A549 (cell line): ENCODE data around the gene ATP11A. TPM values are rescaled to one million over a fixed set of nuclear protein-coding genes. Genes with fewer than 3 reads are reported as not detected.

Experiments
- ATAC-seq, 2 experiments: fragments of 200-7000 bp in 1 of 2; fragments of >200 bp in 1 of 2; cut with Nextera tagmentation in 1 of 2; cut with Tn5 transposase in 1 of 2; 3 replicates each; pipeline versions ENCODE4 v1.8.0 to v1.9.1; 2018 to 2020; ENCODE audit warnings: mild to moderate bottlenecking in 1 of 2, moderate library complexity in 1 of 2
- CTCF ChIA-PET: fragments of 300-600 bp; sonication (Branson Sonifier 250); formaldehyde crosslinking; extraction: SDS; loops from one replicate; lab custom pipeline; 2021; ENCODE audit warnings: antibody characterized with exemption, inconsistent platforms; lab: Yijun Ruan, JAX
- POLR2A ChIA-PET: fragments of 350-600 bp; formaldehyde crosslinking; extraction: SDS; loops from one replicate; lab custom pipeline; 2021; ENCODE audit warnings: antibody characterized with exemption, inconsistent platforms; lab: Yijun Ruan, JAX
- DNase-seq, 2 experiments: peaks; one replicate each; pipeline versions ENCODE4 v3.0.0 to v3.0.0-alpha.2; 2011 to 2016; ENCODE audit warnings: low read depth in 1 of 2, low spot score in 1 of 2
- FAIRE-seq: peaks from 2 replicates; lab custom pipeline; 2011; peaks lifted over from hg19 to GRCh38; lab: Jason Lieb, UNC
- H3K27ac ChIP-seq, 2 experiments: fragments of >200 bp; sonication (Bioruptor Twin); formaldehyde crosslinking; 3 replicates each; pipeline ENCODE4 v1.5.1; 2016 to 2017
- H3K4me1 ChIP-seq: fragments of >200 bp; sonication (Bioruptor Twin); formaldehyde crosslinking; 3 replicates; pipeline ENCODE4 v1.6.1; 2016
- H3K4me2 ChIP-seq: fragments of >200 bp; sonication (Bioruptor Twin); formaldehyde crosslinking; 3 replicates; pipeline ENCODE4 v1.6.1; 2016
- H3K4me3 ChIP-seq: fragments of >200 bp; sonication (Bioruptor Twin); formaldehyde crosslinking; 3 replicates; pipeline ENCODE4 v1.5.1; 2016
- H3K9me3 ChIP-seq: fragments of >200 bp; sonication (Bioruptor Twin); formaldehyde crosslinking; 3 replicates; pipeline ENCODE4 v1.6.1; 2016
- BHLHE40 ChIP-seq: IDR thresholded peaks from 2 replicates; pipeline ENCODE4 v1.6.1; 2012; ENCODE audit warnings: low read depth, low read length, inconsistent platforms
- CBX8 ChIP-seq: fragments of 200-600 bp; sonication (generic); IDR thresholded peaks from 2 replicates; pipeline ENCODE4 v1.6.1; 2016
- EHMT2 ChIP-seq: fragments of 200-600 bp; sonication (generic); IDR thresholded peaks from 2 replicates; pipeline ENCODE4 v1.6.1; 2016; ENCODE audit warnings: antibody characterized with exemption, low read depth, mild to moderate bottlenecking, moderate library complexity
- EP300 ChIP-seq, 2 experiments: fragments of >200 bp; sonication (Bioruptor Twin); formaldehyde crosslinking; IDR thresholded peaks; 2 replicates in 1 of 2; 3 replicates in 1 of 2; pipeline ENCODE4 v1.6.1; 2016 to 2017
- FOXS1 ChIP-seq: fragments of 250-450 bp; sonication (Bioruptor Pico); IDR thresholded peaks from 2 replicates; pipeline ENCODE4 v1.5.0; 2020; ENCODE audit warnings: mild to moderate bottlenecking, moderate library complexity
- GATA3 ChIP-seq: IDR thresholded peaks from 2 replicates; pipeline ENCODE4 v1.6.1; 2012; ENCODE audit warnings: borderline replicate concordance
- HES2 ChIP-seq: fragments of >200 bp; sonication (Bioruptor Twin); formaldehyde crosslinking; IDR thresholded peaks from 2 replicates; pipeline ENCODE4 v1.6.1; 2016
- HEYL ChIP-seq: fragments of 250-450 bp; sonication (Bioruptor Pico); IDR thresholded peaks from 2 replicates; pipeline ENCODE4 v1.8.0; 2021; ENCODE audit warnings: mild to moderate bottlenecking, moderate library complexity
- HMGXB4 ChIP-seq: fragments of 250-450 bp; sonication (Bioruptor Pico); IDR thresholded peaks from 2 replicates; pipeline ENCODE4 v1.5.0; 2021; ENCODE audit warnings: mild to moderate bottlenecking, moderate library complexity, borderline replicate concordance
- HOXB13 ChIP-seq: fragments of 250-450 bp; sonication (Bioruptor Pico); IDR thresholded peaks from 2 replicates; pipeline ENCODE4 v1.5.0; 2020; ENCODE audit warnings: low read depth, mild to moderate bottlenecking, moderate library complexity
- HOXB5 ChIP-seq: fragments of 250-450 bp; sonication (Bioruptor Pico); IDR thresholded peaks from 2 replicates; pipeline ENCODE4 v1.5.0; 2020; ENCODE audit warnings: mild to moderate bottlenecking, moderate library complexity
- JUNB ChIP-seq: fragments of >200 bp; sonication (Bioruptor Twin); formaldehyde crosslinking; IDR thresholded peaks from 2 replicates; pipeline ENCODE4 v1.6.1; 2016
- MAZ ChIP-seq: fragments of 150-350 bp; IDR thresholded peaks from 2 replicates; pipeline ENCODE4 v1.6.1; 2014; ENCODE audit warnings: antibody characterized with exemption, low read depth, low read length, borderline replicate concordance
- NFE2L2 ChIP-seq: fragments of 150-350 bp; conservative IDR thresholded peaks from 2 replicates; pipeline ENCODE4 v1.6.1; 2014; ENCODE audit warnings: low read length
- REST ChIP-seq: fragments of 200-600 bp; sonication (generic); IDR thresholded peaks from 2 replicates; pipeline ENCODE4 v1.6.1; 2016; ENCODE audit warnings: antibody characterized with exemption, mild to moderate bottlenecking, moderate library complexity
- RFX5 ChIP-seq: fragments of 450-650 bp; IDR thresholded peaks from 2 replicates; pipeline ENCODE4 v1.7.1; 2014; ENCODE audit warnings: antibody characterized with exemption, mild to moderate bottlenecking, moderate library complexity
- SMC3 ChIP-seq: fragments of >200 bp; sonication (Bioruptor Twin); formaldehyde crosslinking; IDR thresholded peaks from 3 replicates; pipeline ENCODE4 v1.6.1; 2018; ENCODE audit warnings: inconsistent platforms
- TFCP2L1 ChIP-seq: fragments of 250-450 bp; sonication (Bioruptor Pico); IDR thresholded peaks from 2 replicates; pipeline ENCODE4 v1.5.0; 2021; ENCODE audit warnings: mild to moderate bottlenecking
- TP53 ChIP-seq: fragments of 250-450 bp; sonication (Bioruptor Pico); IDR thresholded peaks from 2 replicates; pipeline ENCODE4 v1.5.0; 2021; ENCODE audit warnings: mild to moderate bottlenecking, moderate library complexity
- WGBS: methylation state at CpG from one replicate; pipeline ENCODE4 v1.1.6; 2017; ENCODE audit errors: missing lambda C conversion rate; 5-methylcytosine and 5-hydroxymethylcytosine counted together
- polyA plus RNA-seq, 4 experiments: library from polyadenylated mRNA; depleted of rRNA in 3 of 4; stranded (reverse); fragments of >200 nt; fragmentation: RNase III in 1 of 4; extraction: RNeasy Plus Mini Kit Qiagen cat#74134 plus additional on column Dnase treatment in 1 of 4; gene quantifications; 2 replicates in 3 of 4; 3 replicates in 1 of 4; pipeline ENCODE4 v1.2.3, GENCODE V29; 2011 to 2017
- TF ChIP-seq, protein P1 (sequence below): fragments of >200 bp; sonication (Bioruptor Twin); formaldehyde crosslinking; IDR thresholded peaks from 3 replicates; pipeline ENCODE4 v1.5.1; 2016
- TF ChIP-seq, protein P2 (sequence below): IDR thresholded peaks from 2 replicates; pipeline ENCODE4 v1.6.1; 2012

Gene ATP11A
- polyA plus RNA-seq, 2 of the 4 experiments (the other 2 are of a cell fraction), result 4.1 to 8.0 TPM

DNA sequence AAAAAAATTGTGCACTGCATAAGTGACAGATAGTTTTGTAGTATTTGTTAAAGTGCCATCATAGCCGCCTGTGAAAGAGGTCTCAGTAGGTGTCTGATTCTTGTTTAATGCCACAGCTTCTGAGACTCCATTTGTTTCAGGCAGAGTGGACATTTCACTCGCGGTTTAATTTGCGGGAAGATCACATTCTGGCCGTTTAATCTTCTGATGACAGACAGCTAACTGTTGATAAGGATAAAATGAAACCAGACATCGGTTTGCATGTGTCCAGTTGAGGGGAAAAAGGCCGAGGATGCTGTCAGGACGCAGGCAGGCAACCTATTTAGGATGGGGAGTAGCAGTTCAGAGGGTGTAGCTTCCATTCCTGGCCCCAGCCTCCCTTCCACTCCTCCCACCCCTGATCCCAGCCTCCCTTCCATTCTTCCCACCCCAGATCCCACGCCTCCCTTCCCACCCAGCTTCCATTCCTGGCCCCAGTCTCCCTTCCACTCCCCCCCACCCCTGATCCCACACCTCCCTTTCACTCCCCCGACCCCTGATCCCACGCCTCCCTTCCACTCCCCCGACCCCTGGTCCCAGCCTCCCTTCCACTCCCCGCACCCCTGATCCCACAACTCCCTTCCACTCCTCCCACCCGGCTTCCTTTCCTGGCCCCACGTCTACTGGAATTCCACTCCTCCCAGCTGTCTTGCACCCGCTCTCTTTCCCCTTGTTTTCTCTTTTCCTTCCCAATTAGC lies 23.8 kb downstream of the ATP11A start:
- Histone ChIP-seq H3K4me1 (peaks cover 16% of the 10 kb centered on the region), H3K9me3 (no peaks in the 10 kb centered on the region)
- 92% methylated on average over 12 of the region's 16 CpGs for WGBS
- DNase-seq (no peak), ATAC-seq (no peak), FAIRE-seq (no peak)
- POLR2A ChIA-PET, result no interaction called here
- TF ChIP-seq SMC3 (no peak), TFCP2L1 (CRISPR knock-in tag) (no peak), MAZ (no peak), JUNB (no peak), EHMT2 (no peak), TP53 (CRISPR knock-in tag) (no peak), HMGXB4 (CRISPR knock-in tag) (no peak), NFE2L2 (no peak), HOXB13 (CRISPR knock-in tag) (no peak), REST (no peak), HEYL (CRISPR knock-in tag) (no peak)
- TF ChIP-seq, all 56 proteins: peak for 0
- H3K27ac ChIP-seq, result no peak overlapping the region
- CTCF ChIA-PET, result no interaction called here
- no peak overlapping the region for H3K4me3 ChIP-seq
- no peak overlapping the region for H3K4me2 ChIP-seq

GRCh38 chr13:112714376-112715174 lies 24.7 kb downstream of the ATP11A start:
- H3K4me2 ChIP-seq, result no peak overlapping the region
- H3K4me3 ChIP-seq, result no peak overlapping the region
- WGBS, result 91% methylated on average over 23 of the region's 23 CpGs
- peaks cover 16% of the 10 kb centered on the region for H3K4me1 ChIP-seq
- ChIA-PET CTCF (interaction anchor here (1.0 kb wide), 1 partner anchor 160 kb away, joined by 3 read pairs; no protein-coding TSS in a partner anchor), POLR2A (no interaction called here)
- H3K9me3 ChIP-seq, result no peaks in the 10 kb centered on the region
- no peak overlapping the region for H3K27ac ChIP-seq
- ATAC-seq (no peak), DNase-seq (no peak), FAIRE-seq (no peak)
- TF ChIP-seq RFX5, result no peak

- no peak overlapping the region for H3K4me2 ChIP-seq
- ATAC-seq (no peak), DNase-seq (no peak), FAIRE-seq (no peak)
- 78% methylated on average over 2 of the region's 5 CpGs for WGBS
- ChIA-PET POLR2A (no interaction called here), CTCF (interaction anchor here (1.0 kb wide), 1 partner anchor 159 kb away, joined by 3 read pairs; no protein-coding TSS in a partner anchor)
- no peak overlapping the region for H3K27ac ChIP-seq
- peaks cover 16% of the 10 kb centered on the region for H3K4me1 ChIP-seq
- no peak overlapping the region for H3K4me3 ChIP-seq
- H3K9me3 ChIP-seq, result no peaks in the 10 kb centered on the region
- TF ChIP-seq CBX8 (no peak), EP300 (IDR thresholded peaks at IDR 0.05) (no peak), HMGXB4 (CRISPR knock-in tag) (no peak), FOXS1 (no peak), BHLHE40 (no peak), EHMT2 (no peak), NFE2L2 (no peak), HOXB5 (CRISPR knock-in tag) (no peak), GATA3 (no peak), HES2 (no peak)
- TF ChIP-seq, protein P1, sequence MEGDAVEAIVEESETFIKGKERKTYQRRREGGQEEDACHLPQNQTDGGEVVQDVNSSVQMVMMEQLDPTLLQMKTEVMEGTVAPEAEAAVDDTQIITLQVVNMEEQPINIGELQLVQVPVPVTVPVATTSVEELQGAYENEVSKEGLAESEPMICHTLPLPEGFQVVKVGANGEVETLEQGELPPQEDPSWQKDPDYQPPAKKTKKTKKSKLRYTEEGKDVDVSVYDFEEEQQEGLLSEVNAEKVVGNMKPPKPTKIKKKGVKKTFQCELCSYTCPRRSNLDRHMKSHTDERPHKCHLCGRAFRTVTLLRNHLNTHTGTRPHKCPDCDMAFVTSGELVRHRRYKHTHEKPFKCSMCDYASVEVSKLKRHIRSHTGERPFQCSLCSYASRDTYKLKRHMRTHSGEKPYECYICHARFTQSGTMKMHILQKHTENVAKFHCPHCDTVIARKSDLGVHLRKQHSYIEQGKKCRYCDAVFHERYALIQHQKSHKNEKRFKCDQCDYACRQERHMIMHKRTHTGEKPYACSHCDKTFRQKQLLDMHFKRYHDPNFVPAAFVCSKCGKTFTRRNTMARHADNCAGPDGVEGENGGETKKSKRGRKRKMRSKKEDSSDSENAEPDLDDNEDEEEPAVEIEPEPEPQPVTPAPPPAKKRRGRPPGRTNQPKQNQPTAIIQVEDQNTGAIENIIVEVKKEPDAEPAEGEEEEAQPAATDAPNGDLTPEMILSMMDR, result no peak
- TF ChIP-seq, protein P2, sequence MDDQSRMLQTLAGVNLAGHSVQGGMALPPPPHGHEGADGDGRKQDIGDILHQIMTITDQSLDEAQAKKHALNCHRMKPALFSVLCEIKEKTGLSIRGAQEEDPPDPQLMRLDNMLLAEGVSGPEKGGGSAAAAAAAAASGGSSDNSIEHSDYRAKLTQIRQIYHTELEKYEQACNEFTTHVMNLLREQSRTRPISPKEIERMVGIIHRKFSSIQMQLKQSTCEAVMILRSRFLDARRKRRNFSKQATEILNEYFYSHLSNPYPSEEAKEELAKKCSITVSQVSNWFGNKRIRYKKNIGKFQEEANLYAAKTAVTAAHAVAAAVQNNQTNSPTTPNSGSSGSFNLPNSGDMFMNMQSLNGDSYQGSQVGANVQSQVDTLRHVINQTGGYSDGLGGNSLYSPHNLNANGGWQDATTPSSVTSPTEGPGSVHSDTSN, result no peak
These were observed 25.4 kb downstream of the ATP11A start for GRCh38 chr13:112715210-112715609.
